Esophagus muscularis mucosa (tissue), 3 donors: Measurements from ENCODE around the gene P2RX7.

ENCODE experiments used
- POLR2A ChIP-seq: fragments of 450-650 bp; IDR thresholded peaks from one replicate; pipeline ENCODE4 v1.6.1; 2017; ENCODE audit warnings: antibody characterized with exemption, moderate library complexity, mild to moderate bottlenecking, low read depth
- POLR2AphosphoS5 ChIP-seq, 2 donors: sonication (generic); formaldehyde crosslinking; IDR thresholded peaks; one replicate each; pipeline ENCODE4 v1.6.1; 2017; ENCODE audit warnings: antibody characterized with exemption in 2 of 2
- TF ChIP-seq, protein P1 (sequence below), 3 experiments: fragments of 200-600 bp in 2 of 3; fragments of 450-650 bp in 1 of 3; sonication (generic) in 2 of 3; IDR thresholded peaks; one replicate each; pipeline ENCODE4 v1.5.1; 2017 to 2019; ENCODE audit warnings: antibody characterized with exemption in 3 of 3, mild to moderate bottlenecking in 2 of 3, moderate library complexity in 1 of 3

DNA sequence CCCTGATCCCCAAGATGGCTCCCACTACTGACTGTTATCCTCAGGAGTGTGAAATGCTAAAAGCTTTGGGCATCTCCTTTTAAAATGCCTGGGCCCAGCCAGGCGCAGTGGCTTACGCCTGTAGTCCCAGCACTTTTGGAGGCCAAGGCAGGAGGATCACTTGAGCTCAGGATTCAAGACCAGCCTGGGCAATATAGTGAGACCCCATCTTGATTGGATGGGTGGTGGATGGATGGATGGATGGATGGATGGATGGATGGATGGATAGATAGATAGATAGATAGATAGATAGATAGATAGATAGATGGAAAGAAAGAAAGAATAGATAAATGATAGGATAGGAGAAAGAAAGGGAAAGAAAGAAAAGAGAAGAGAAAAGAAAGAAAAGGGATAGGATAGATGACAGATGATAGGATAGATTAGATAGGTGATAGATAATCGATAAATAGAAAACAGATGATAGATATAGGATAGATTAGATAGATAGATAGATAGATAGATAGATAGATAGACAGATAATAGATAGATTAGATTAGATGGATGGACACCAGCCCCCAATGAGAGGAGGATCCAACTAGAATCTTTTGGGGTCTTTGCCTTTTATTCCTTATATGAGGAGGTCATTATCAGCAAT is 86.8 kb downstream of the P2RX7 start:
- no peak for TF ChIP-seq POLR2A
- no peak for TF ChIP-seq POLR2AphosphoS5 (IDR thresholded peaks at IDR 0.05)
- TF ChIP-seq, protein P1, sequence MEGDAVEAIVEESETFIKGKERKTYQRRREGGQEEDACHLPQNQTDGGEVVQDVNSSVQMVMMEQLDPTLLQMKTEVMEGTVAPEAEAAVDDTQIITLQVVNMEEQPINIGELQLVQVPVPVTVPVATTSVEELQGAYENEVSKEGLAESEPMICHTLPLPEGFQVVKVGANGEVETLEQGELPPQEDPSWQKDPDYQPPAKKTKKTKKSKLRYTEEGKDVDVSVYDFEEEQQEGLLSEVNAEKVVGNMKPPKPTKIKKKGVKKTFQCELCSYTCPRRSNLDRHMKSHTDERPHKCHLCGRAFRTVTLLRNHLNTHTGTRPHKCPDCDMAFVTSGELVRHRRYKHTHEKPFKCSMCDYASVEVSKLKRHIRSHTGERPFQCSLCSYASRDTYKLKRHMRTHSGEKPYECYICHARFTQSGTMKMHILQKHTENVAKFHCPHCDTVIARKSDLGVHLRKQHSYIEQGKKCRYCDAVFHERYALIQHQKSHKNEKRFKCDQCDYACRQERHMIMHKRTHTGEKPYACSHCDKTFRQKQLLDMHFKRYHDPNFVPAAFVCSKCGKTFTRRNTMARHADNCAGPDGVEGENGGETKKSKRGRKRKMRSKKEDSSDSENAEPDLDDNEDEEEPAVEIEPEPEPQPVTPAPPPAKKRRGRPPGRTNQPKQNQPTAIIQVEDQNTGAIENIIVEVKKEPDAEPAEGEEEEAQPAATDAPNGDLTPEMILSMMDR (IDR thresholded peaks at IDR 0.05), result no peak
